Stimulated activated memory B cell treated with anti-CD40 and anti-IgM and Interleukin-4, amounts not matched to agents 10 μg/mL and 1 μg/mL and 100 μg/mL, for 72 hours (primary cell): ENCODE measurements around the gene RHOC.

ENCODE experiments used
- ATAC-seq: fragments of 150-1000 bp; cut with Tn5 transposase; 2 replicates; pipeline ENCODE4 v1.10.0; 2021
- H3K27ac Mint-ChIP-seq: one replicate; pipeline ENCODE4 v1.8.0; 2022; ENCODE audit warnings: mild to moderate bottlenecking, mixed read lengths
- H3K27me3 Mint-ChIP-seq: one replicate; pipeline ENCODE4 v1.8.0; 2022; ENCODE audit warnings: mixed read lengths
- H3K36me3 Mint-ChIP-seq: one replicate; pipeline ENCODE4 v1.8.0; 2022; ENCODE audit warnings: mixed read lengths
- H3K4me1 Mint-ChIP-seq: one replicate; pipeline ENCODE4 v1.8.0; 2022; ENCODE audit warnings: mixed read lengths
- H3K4me3 Mint-ChIP-seq: one replicate; pipeline ENCODE4 v1.8.0; 2022; ENCODE audit warnings: mild to moderate bottlenecking, moderate library complexity, mixed read lengths
- H3K9me3 Mint-ChIP-seq: one replicate; pipeline ENCODE4 v1.8.0; 2022; ENCODE audit warnings: mixed read lengths

RHOC gene

GRCh38 chr1:112687361-112687760 lies 19.6 kb downstream of the RHOC start:
- no peak overlapping the region for H3K27ac Mint-ChIP-seq
- no peak overlapping the region for H3K4me3 Mint-ChIP-seq
- no peaks in the 10 kb centered on the region for H3K9me3 Mint-ChIP-seq
- H3K36me3 Mint-ChIP-seq, result peaks cover 9% of the 10 kb centered on the region
- no peaks in the 10 kb centered on the region for H3K27me3 Mint-ChIP-seq
- H3K4me1 Mint-ChIP-seq, result peaks cover 9% of the 10 kb centered on the region
- ATAC-seq, result no peak

GRCh38 chr1:112686835-112687234 lies 20.1 kb downstream of the RHOC start:
- peaks cover 4% of the 10 kb centered on the region for H3K36me3 Mint-ChIP-seq
- no peak overlapping the region for H3K4me3 Mint-ChIP-seq
- no peak for ATAC-seq
- no peaks in the 10 kb centered on the region for H3K9me3 Mint-ChIP-seq
- peaks cover 9% of the 10 kb centered on the region for H3K4me1 Mint-ChIP-seq
- no peak overlapping the region for H3K27ac Mint-ChIP-seq
- no peaks in the 10 kb centered on the region for H3K27me3 Mint-ChIP-seq

- Mint-ChIP-seq H3K27me3 (no peaks in the 10 kb centered on the region), H3K36me3 (peaks cover under 1% of the 10 kb centered on the region), H3K4me1 (peaks cover 9% of the 10 kb centered on the region), H3K4me3 (no peak overlapping the region), H3K9me3 (no peaks in the 10 kb centered on the region), H3K27ac (no peak overlapping the region)
- no peak for ATAC-seq
These were observed 20.5 kb downstream of the RHOC start for GRCh38 chr1:112686417-112686816.

- no peaks in the 10 kb centered on the region for H3K9me3 Mint-ChIP-seq
- H3K4me1 Mint-ChIP-seq, result peaks cover 9% of the 10 kb centered on the region
- no peak for ATAC-seq
- no peaks in the 10 kb centered on the region for H3K27me3 Mint-ChIP-seq
- H3K4me3 Mint-ChIP-seq, result no peak overlapping the region
- no peak overlapping the region for H3K27ac Mint-ChIP-seq
- no peaks in the 10 kb centered on the region for H3K36me3 Mint-ChIP-seq
These were observed 21.0 kb downstream of the RHOC start for GRCh38 chr1:112685913-112686312.

DNA sequence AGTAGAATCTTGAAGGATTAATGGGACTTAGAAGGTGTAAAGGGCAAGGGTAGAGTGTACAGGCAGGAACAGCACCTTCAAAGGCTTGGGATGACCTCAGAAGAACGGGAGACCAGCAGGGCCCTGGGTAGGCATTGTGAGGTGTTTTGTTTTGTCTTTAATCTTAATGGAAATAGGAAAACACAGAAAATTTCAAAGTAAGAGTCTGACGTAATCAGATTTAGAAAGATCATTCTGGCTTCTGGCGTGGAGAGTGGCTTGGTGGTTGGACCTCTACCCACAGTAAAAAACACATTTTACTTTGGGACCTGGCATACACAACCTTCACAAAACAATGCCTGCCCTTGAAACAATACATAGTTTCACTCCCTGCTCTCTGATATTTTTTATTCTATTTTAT lies 28.3 kb downstream of the RHOC start:
- H3K27me3 Mint-ChIP-seq, result no peaks in the 10 kb centered on the region
- no peak overlapping the region for H3K4me3 Mint-ChIP-seq
- peaks cover 26% of the 10 kb centered on the region for H3K4me1 Mint-ChIP-seq
- no peaks in the 10 kb centered on the region for H3K9me3 Mint-ChIP-seq
- no peak overlapping the region for H3K27ac Mint-ChIP-seq
- no peaks in the 10 kb centered on the region for H3K36me3 Mint-ChIP-seq
- ATAC-seq, result no peak

GRCh38 chr1:112677501-112677900 lies 29.4 kb downstream of the RHOC start:
- no peak for ATAC-seq
- H3K27ac Mint-ChIP-seq, result no peak overlapping the region
- H3K27me3 Mint-ChIP-seq, result no peaks in the 10 kb centered on the region
- H3K36me3 Mint-ChIP-seq, result no peaks in the 10 kb centered on the region
- H3K4me1 Mint-ChIP-seq, result peaks cover 35% of the 10 kb centered on the region
- no peaks in the 10 kb centered on the region for H3K9me3 Mint-ChIP-seq
- no peak overlapping the region for H3K4me3 Mint-ChIP-seq

DNA sequence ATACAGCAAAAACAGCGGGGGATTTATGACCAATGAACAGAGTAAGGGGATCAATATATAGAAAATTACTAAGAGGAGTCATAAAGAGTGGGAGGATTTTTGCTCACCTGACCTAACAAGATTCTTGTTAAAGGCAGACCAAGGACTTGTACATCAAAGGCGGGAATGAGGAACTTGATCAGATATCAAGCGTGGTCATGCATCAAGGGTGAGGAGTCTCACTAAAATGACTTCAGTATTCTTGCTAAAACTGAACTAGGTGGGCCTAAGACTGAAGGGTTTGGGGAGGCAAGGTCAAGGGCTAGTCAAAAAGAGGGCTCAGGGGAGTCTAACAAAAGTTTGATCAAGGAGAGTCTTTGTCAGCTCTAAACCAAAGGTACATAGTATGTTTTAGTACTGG lies 30.4 kb downstream of the RHOC start:
- H3K4me1 Mint-ChIP-seq, result peaks cover 37% of the 10 kb centered on the region
- no peaks in the 10 kb centered on the region for H3K9me3 Mint-ChIP-seq
- peak; percentile 47 for ATAC-seq
- no peak overlapping the region for H3K4me3 Mint-ChIP-seq
- H3K27me3 Mint-ChIP-seq, result no peaks in the 10 kb centered on the region
- no peaks in the 10 kb centered on the region for H3K36me3 Mint-ChIP-seq
- no peak overlapping the region for H3K27ac Mint-ChIP-seq

DNA sequence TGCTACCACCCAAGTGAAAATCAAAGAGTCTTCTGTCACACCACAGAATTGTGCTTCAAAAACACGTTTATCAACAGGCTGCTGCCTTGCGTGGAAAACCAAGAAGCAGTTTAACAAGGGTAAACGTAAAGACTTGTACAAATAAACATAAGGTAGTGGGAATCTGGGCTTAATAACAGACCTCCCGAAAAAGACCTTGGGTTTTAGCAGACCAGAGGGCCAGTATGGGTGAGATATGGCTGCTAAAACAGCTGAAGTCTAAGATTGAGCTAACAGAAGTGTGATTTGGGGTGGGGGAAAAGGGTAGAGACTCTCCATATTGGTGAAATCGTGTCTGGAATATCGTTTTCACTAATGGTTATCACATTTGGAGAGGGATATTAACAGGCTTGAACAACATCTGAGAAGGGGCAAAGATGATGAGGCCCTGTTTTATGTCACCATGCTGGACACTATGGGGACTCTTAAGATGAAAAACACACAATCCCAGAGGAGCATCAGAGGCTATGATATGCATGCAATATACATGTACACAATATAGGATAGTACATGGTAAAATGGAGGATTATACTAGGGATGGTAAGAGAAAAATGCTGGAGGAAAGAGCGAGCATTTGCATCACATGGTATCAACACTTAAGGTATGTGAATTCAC lies 31.1 kb downstream of the RHOC start:
- Mint-ChIP-seq H3K4me1 (peaks cover 40% of the 10 kb centered on the region), H3K27me3 (no peaks in the 10 kb centered on the region), H3K27ac (peak overlapping the region; percentile 98), H3K4me3 (peak overlapping the region; percentile 74), H3K36me3 (peaks cover under 1% of the 10 kb centered on the region), H3K9me3 (no peaks in the 10 kb centered on the region)
- ATAC-seq, result no peak

- Mint-ChIP-seq H3K4me3 (peak overlapping the region; percentile 99), H3K9me3 (no peaks in the 10 kb centered on the region), H3K4me1 (peaks cover 40% of the 10 kb centered on the region), H3K36me3 (peaks cover 7% of the 10 kb centered on the region), H3K27me3 (no peaks in the 10 kb centered on the region), H3K27ac (peak overlapping the region; percentile 98)
- peak; percentile 64 for ATAC-seq
These were observed 31.8 kb downstream of the RHOC start for GRCh38 chr1:112674986-112675727.

GRCh38 chr1:112674440-112674985 lies 32.4 kb downstream of the RHOC start, which contains the start of gene MOV10:
Gene MOV10 (plus strand): TSS chr1:112674659. CDS start chr1:112674913, 254 bp downstream.
- Mint-ChIP-seq H3K27ac (peak within 1 kb of the TSS; percentile 98), H3K36me3 (peaks cover 14% of the 10 kb centered on the region), H3K4me3 (peak within 1 kb of the TSS; percentile 99), H3K4me1 (peaks cover 40% of the 10 kb centered on the region), H3K27me3 (no peaks in the 10 kb centered on the region), H3K9me3 (no peaks in the 10 kb centered on the region)
- peak; percentile 80 for ATAC-seq

DNA sequence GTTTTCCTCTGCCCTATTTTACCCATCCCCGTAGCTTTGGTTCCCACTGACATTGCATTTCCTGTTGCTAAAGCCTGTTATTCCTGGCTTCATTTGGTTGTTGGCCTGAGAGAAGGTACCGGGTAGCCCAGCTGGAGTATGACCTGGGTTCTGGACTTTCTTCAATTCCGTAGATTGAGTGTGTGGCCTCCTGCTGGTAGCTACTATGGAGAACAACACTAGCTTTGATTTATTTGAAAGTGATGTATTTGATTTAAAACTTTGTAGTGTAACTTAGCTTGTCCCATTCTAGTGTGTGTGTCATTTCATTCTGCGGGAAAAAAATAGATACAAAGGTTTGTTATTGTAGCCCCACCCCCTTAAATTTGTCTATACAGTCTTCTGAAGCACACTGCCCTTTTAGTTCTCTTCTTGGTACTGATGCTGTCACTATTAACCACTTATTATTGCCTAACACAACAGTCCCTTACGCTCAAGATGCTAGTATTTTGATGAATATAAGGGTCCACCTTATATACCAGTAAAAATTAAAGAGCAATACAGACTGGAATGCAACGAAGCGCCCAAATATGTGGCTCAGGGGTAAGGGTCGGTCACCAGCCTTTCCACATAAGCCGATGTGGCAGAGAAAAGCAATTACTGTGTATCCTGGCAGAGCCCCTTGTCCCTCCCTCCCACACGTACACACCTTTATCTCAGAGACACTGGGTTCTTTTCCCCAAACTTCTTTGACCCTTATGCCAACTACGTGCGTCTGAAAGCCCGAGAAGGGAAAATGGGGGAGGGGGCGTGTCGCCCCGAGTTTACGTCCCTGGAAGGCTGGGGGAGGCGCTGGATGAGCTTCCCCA lies 33.1 kb downstream of the RHOC start:
- H3K9me3 Mint-ChIP-seq, result no peaks in the 10 kb centered on the region
- no peaks in the 10 kb centered on the region for H3K27me3 Mint-ChIP-seq
- no peak for ATAC-seq
- H3K36me3 Mint-ChIP-seq, result peaks cover 21% of the 10 kb centered on the region
- H3K4me3 Mint-ChIP-seq, result peak overlapping the region; percentile 99
- peaks cover 40% of the 10 kb centered on the region for H3K4me1 Mint-ChIP-seq
- H3K27ac Mint-ChIP-seq, result peak overlapping the region; percentile 98

DNA sequence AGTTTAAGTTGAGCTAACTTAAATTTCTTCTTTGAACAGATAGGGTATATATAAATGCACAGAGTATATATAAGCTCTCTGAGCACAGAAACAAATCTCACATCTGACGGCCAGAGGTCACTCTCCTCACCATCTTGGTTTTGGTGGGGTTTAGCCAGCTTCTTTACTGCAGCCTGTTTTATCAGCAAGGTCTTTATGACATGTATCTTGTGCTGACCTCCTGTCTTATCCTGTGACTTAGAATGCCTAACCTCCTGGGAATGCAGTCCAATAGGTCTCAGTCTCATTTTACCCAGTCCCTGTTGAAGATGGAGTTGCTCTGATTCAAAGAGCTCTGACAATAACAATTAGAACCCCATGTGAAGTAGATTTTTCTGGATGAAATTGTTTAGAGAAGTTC lies 34.1 kb downstream of the RHOC start:
- Mint-ChIP-seq H3K4me1 (peaks cover 40% of the 10 kb centered on the region), H3K9me3 (no peaks in the 10 kb centered on the region), H3K27me3 (no peaks in the 10 kb centered on the region), H3K36me3 (peaks cover 30% of the 10 kb centered on the region), H3K27ac (no peak overlapping the region), H3K4me3 (no peak overlapping the region)
- no peak for ATAC-seq

- H3K27ac Mint-ChIP-seq, result no peak overlapping the region
- H3K9me3 Mint-ChIP-seq, result no peaks in the 10 kb centered on the region
- peaks cover 38% of the 10 kb centered on the region for H3K36me3 Mint-ChIP-seq
- ATAC-seq, result no peak
- no peaks in the 10 kb centered on the region for H3K27me3 Mint-ChIP-seq
- peaks cover 40% of the 10 kb centered on the region for H3K4me1 Mint-ChIP-seq
- no peak overlapping the region for H3K4me3 Mint-ChIP-seq
These were observed 34.9 kb downstream of the RHOC start for GRCh38 chr1:112672009-112672408.

DNA sequence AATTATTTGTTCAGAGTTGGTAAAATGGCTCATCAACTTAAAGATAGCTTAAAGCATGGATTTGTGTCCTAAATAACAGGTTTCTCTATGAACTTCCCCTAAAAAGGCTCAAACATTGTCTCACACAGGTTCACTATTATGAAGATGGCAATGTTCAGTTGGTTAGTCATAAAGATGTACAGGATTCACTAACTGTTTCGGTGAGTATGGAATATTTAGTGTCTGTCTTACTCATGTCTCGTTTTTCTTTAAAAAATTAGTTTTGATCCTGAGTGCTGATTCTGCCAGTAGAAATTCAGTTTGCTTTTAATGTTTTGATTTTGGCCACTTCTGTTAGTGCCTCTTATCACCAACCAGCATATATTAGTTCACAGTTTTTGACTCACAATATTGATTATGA lies 40.0 kb downstream of the RHOC start:
- no peaks in the 10 kb centered on the region for H3K9me3 Mint-ChIP-seq
- peaks cover 6% of the 10 kb centered on the region for H3K4me1 Mint-ChIP-seq
- H3K4me3 Mint-ChIP-seq, result no peak overlapping the region
- no peaks in the 10 kb centered on the region for H3K27me3 Mint-ChIP-seq
- no peak for ATAC-seq
- H3K27ac Mint-ChIP-seq, result no peak overlapping the region
- H3K36me3 Mint-ChIP-seq, result peaks cover 66% of the 10 kb centered on the region

DNA sequence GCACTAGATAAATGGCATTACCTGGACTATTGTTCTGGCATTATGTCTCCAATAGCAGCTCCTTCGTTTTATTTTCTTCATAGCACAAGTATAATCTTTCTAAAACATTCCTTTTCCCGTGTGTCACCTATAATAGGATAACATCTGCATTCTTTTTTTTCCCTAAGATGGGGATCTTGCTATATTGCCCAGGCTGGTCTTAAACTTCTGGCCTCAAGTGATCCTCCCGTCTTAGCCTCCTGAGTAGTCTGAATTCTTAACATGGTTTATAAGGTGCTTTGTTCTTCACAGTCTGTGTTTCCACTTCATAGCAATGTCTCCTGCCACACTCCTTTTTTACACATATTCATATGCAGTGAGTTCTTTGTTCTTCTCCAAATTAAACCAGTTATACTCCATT lies 41.1 kb downstream of the RHOC start:
- Mint-ChIP-seq H3K27me3 (no peaks in the 10 kb centered on the region), H3K36me3 (peaks cover 75% of the 10 kb centered on the region), H3K9me3 (no peaks in the 10 kb centered on the region), H3K27ac (no peak overlapping the region), H3K4me3 (no peak overlapping the region), H3K4me1 (no peaks in the 10 kb centered on the region)
- ATAC-seq, result no peak
